DND-41 (cell line): Measurements from ENCODE around the gene EIF2B2.

Source experiments
- ATAC-seq: fragments of 200-7000 bp; cut with Tn5 transposase; 3 replicates; pipeline ENCODE4 v1.9.1; 2021; ENCODE audit warnings: low read depth; ENCODE audit not compliant: insufficient read depth
- DNase-seq: peaks from one replicate; pipeline ENCODE4 v3.0.0-alpha.2; 2020
- H2AFZ ChIP-seq: 2 replicates; pipeline ENCODE4 v1.6.0; 2012; ENCODE audit warnings: low read depth, low read length
- H3K27ac ChIP-seq: 2 replicates; pipeline ENCODE4 v1.5.1; 2012; ENCODE audit warnings: low read length, inconsistent platforms
- H3K27me3 ChIP-seq: fragments of 200-600 bp; sonication (generic); 2 replicates; pipeline ENCODE4 v1.6.0; 2012; ENCODE audit warnings: low read length, mild to moderate bottlenecking, inconsistent platforms; ENCODE audit not compliant: insufficient read depth, poor library complexity
- H3K36me3 ChIP-seq: 2 replicates; pipeline ENCODE4 v1.5.1; 2012; ENCODE audit warnings: low read length, inconsistent platforms; ENCODE audit not compliant: insufficient read depth
- H3K4me1 ChIP-seq: 2 replicates; pipeline ENCODE4 v1.5.1; 2012; ENCODE audit warnings: mild to moderate bottlenecking, low read length; ENCODE audit not compliant: insufficient read depth
- H3K4me2 ChIP-seq: 2 replicates; pipeline ENCODE4 v1.6.0; 2012; ENCODE audit warnings: mild to moderate bottlenecking, moderate library complexity, low read length, inconsistent platforms; ENCODE audit not compliant: insufficient read depth
- H3K4me3 ChIP-seq, 2 experiments: fragments of 200-600 bp in 1 of 2; shearing (Covaris generic) in 1 of 2; 2 replicates each; pipeline ENCODE4 v1.5.1; 2012 to 2016; ENCODE audit warnings: inconsistent platforms in 2 of 2, low read length in 2 of 2, mild to moderate bottlenecking in 2 of 2, low read depth in 1 of 2, moderate library complexity in 1 of 2
- H3K79me2 ChIP-seq: 2 replicates; pipeline ENCODE4 v1.6.0; 2012; ENCODE audit warnings: low read length, inconsistent platforms; ENCODE audit not compliant: insufficient read depth
- H3K9ac ChIP-seq: 2 replicates; pipeline ENCODE4 v1.6.0; 2012; ENCODE audit warnings: low read depth, mild to moderate bottlenecking, inconsistent platforms, low read length, moderate library complexity
- H3K9me3 ChIP-seq: 2 replicates; pipeline ENCODE4 v1.5.1; 2012; ENCODE audit warnings: low read length, moderate library complexity, mild to moderate bottlenecking, inconsistent platforms; ENCODE audit not compliant: insufficient read depth, severe bottlenecking
- H4K20me1 ChIP-seq: 2 replicates; pipeline ENCODE4 v1.6.0; 2012; ENCODE audit warnings: low read length; ENCODE audit not compliant: insufficient read depth
- EZH2 ChIP-seq: IDR thresholded peaks from 3 replicates; pipeline ENCODE4 v1.6.1; 2012; ENCODE audit warnings: borderline replicate concordance, low read depth, mild to moderate bottlenecking, moderate library complexity, low read length, inconsistent platforms; ENCODE audit not compliant: severe bottlenecking
- TF ChIP-seq, protein P1 (sequence below): IDR thresholded peaks from 2 replicates; pipeline ENCODE4 v1.5.1; 2012; ENCODE audit warnings: borderline replicate concordance, low read length, moderate library complexity, mild to moderate bottlenecking; ENCODE audit not compliant: poor library complexity, severe bottlenecking; ENCODE audit errors: extremely low read depth

EIF2B2 gene

GRCh38 chr14:74973905-74974363 lies 28.8 kb upstream of the EIF2B2 start:
- H2AFZ ChIP-seq = no peak overlapping the region
- H3K79me2 ChIP-seq = no peaks in the 10 kb centered on the region
- no peaks in the 10 kb centered on the region for H3K4me1 ChIP-seq
- H3K9me3 ChIP-seq = no peaks in the 10 kb centered on the region
- ATAC-seq = no peak
- no peaks in the 10 kb centered on the region for H3K27me3 ChIP-seq
- DNase-seq = no peak
- TF ChIP-seq, protein P1, sequence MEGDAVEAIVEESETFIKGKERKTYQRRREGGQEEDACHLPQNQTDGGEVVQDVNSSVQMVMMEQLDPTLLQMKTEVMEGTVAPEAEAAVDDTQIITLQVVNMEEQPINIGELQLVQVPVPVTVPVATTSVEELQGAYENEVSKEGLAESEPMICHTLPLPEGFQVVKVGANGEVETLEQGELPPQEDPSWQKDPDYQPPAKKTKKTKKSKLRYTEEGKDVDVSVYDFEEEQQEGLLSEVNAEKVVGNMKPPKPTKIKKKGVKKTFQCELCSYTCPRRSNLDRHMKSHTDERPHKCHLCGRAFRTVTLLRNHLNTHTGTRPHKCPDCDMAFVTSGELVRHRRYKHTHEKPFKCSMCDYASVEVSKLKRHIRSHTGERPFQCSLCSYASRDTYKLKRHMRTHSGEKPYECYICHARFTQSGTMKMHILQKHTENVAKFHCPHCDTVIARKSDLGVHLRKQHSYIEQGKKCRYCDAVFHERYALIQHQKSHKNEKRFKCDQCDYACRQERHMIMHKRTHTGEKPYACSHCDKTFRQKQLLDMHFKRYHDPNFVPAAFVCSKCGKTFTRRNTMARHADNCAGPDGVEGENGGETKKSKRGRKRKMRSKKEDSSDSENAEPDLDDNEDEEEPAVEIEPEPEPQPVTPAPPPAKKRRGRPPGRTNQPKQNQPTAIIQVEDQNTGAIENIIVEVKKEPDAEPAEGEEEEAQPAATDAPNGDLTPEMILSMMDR = no peak
- TF ChIP-seq EZH2 = no peak
- no peaks in the 10 kb centered on the region for H3K36me3 ChIP-seq
- no peak overlapping the region for H3K4me2 ChIP-seq
- no peak overlapping the region for H3K9ac ChIP-seq
- no peaks in the 10 kb centered on the region for H4K20me1 ChIP-seq
- no peak overlapping the region for H3K27ac ChIP-seq
- no peak overlapping the region for H3K4me3 ChIP-seq

- Histone ChIP-seq H3K27me3 (no peaks in the 10 kb centered on the region), H3K9me3 (no peaks in the 10 kb centered on the region), H3K4me1 (no peaks in the 10 kb centered on the region), H3K4me2 (no peak overlapping the region), H2AFZ (no peak overlapping the region), H3K36me3 (no peaks in the 10 kb centered on the region), H3K9ac (no peak overlapping the region), H4K20me1 (no peaks in the 10 kb centered on the region), H3K27ac (no peak overlapping the region), H3K4me3 (no peak overlapping the region), H3K79me2 (no peaks in the 10 kb centered on the region)
- ATAC-seq (no peak), DNase-seq (no peak)
- no peak for TF ChIP-seq EZH2
- TF ChIP-seq, protein P1 = no peak
These were observed 28.2 kb upstream of the EIF2B2 start for GRCh38 chr14:74974364-74975058.

- H3K9me3 ChIP-seq = no peaks in the 10 kb centered on the region
- no peak overlapping the region for H2AFZ ChIP-seq
- H3K4me2 ChIP-seq = no peak overlapping the region
- H3K27me3 ChIP-seq = no peaks in the 10 kb centered on the region
- no peak for ATAC-seq
- no peaks in the 10 kb centered on the region for H4K20me1 ChIP-seq
- no peak for DNase-seq
- no peaks in the 10 kb centered on the region for H3K79me2 ChIP-seq
- H3K4me1 ChIP-seq = no peaks in the 10 kb centered on the region
- no peaks in the 10 kb centered on the region for H3K36me3 ChIP-seq
- no peak overlapping the region for H3K4me3 ChIP-seq
- H3K27ac ChIP-seq = no peak overlapping the region
- TF ChIP-seq, protein P1 = no peak
- TF ChIP-seq EZH2 = no peak
- H3K9ac ChIP-seq = no peak overlapping the region
These were observed 27.5 kb upstream of the EIF2B2 start for GRCh38 chr14:74975059-74975810.
